Suprapubic skin (tissue), 4 donors: ENCODE measurements around the gene CPT1A. TPM values are rescaled to one million over a fixed set of nuclear protein-coding genes. Genes with fewer than 3 reads are reported as not detected.
"Not testable (repeated sequence)": the region's sequence is repeated elsewhere in the genome, so short reads cannot be mapped to it uniquely, and the experiment has no call there.

Experiments
- DNase-seq, 2 donors: peaks; one replicate each; pipeline ENCODE4 v3.0.0-alpha.2; 2019; ENCODE audit warnings: low spot score in 2 of 2
- H3K27ac ChIP-seq: fragments of 200-600 bp; sonication (generic); one replicate; pipeline ENCODE4 v1.5.1; 2019
- H3K27me3 ChIP-seq: fragments of 200-600 bp; sonication (generic); one replicate; pipeline ENCODE4 v1.5.1; 2019
- H3K36me3 ChIP-seq: fragments of 200-600 bp; sonication (generic); one replicate; pipeline ENCODE4 v1.5.1; 2019
- H3K4me1 ChIP-seq: fragments of 200-600 bp; sonication (generic); one replicate; pipeline ENCODE4 v1.5.1; 2019
- H3K4me3 ChIP-seq: fragments of 200-600 bp; sonication (generic); one replicate; pipeline ENCODE4 v1.5.1; 2019; ENCODE audit warnings: mild to moderate bottlenecking
- H3K9me3 ChIP-seq: fragments of 200-600 bp; sonication (generic); one replicate; pipeline ENCODE4 v1.5.1; 2019
- EP300 ChIP-seq: sonication (generic); formaldehyde crosslinking; IDR thresholded peaks from one replicate; pipeline ENCODE4 v1.6.1; 2017; ENCODE audit warnings: antibody characterized with exemption
- POLR2A ChIP-seq, 2 donors: fragments of 450-650 bp; IDR thresholded peaks; one replicate each; pipeline ENCODE4 v1.6.1; 2017; ENCODE audit warnings: antibody characterized with exemption in 2 of 2, mild to moderate bottlenecking in 2 of 2, moderate library complexity in 2 of 2
- POLR2AphosphoS5 ChIP-seq, 3 donors: sonication (generic); formaldehyde crosslinking; IDR thresholded peaks; one replicate each; pipeline ENCODE4 v1.6.1; 2017; ENCODE audit warnings: antibody characterized with exemption in 3 of 3
- WGBS: methylation state at CpG from one replicate; pipeline ENCODE4 v1.1.5; 2018; 5-methylcytosine and 5-hydroxymethylcytosine counted together
- total RNA-seq, 4 donors: library from RNA; depleted of rRNA; stranded (reverse); fragments of >200 nt; gene quantifications; one replicate each; pipeline ENCODE4 v1.1.0, GENCODE V29; 2016
- TF ChIP-seq, protein P1 (sequence below), 2 donors: fragments of 200-600 bp in 1 of 2; fragments of 450-650 bp in 1 of 2; sonication (generic) in 1 of 2; IDR thresholded peaks; one replicate each; pipeline ENCODE4 v1.5.1; 2016 to 2019; ENCODE audit warnings: antibody characterized with exemption in 2 of 2, mild to moderate bottlenecking in 1 of 2, moderate library complexity in 1 of 2

The CPT1A gene
- total RNA-seq, 4 donors from 2014 or later: 18.5 to 125 (median 38.3) TPM

GRCh38 chr11:68857037-68857586, 15.4 kb upstream of the CPT1A start:
- WGBS: 77% methylated on average over 8 of the region's 8 CpGs
- Histone ChIP-seq H3K9me3 (no peaks in the 10 kb centered on the region), H3K4me1 (peaks cover 19% of the 10 kb centered on the region), H3K27me3 (peaks cover 15% of the 10 kb centered on the region), H3K36me3 (no peaks in the 10 kb centered on the region), H3K27ac (no peak overlapping the region), H3K4me3 (no peak overlapping the region)
- TF ChIP-seq POLR2AphosphoS5 (IDR thresholded peaks at IDR 0.05): no peak
- no peak for TF ChIP-seq POLR2A (IDR thresholded peaks at IDR 0.05)
- TF ChIP-seq, protein P1, sequence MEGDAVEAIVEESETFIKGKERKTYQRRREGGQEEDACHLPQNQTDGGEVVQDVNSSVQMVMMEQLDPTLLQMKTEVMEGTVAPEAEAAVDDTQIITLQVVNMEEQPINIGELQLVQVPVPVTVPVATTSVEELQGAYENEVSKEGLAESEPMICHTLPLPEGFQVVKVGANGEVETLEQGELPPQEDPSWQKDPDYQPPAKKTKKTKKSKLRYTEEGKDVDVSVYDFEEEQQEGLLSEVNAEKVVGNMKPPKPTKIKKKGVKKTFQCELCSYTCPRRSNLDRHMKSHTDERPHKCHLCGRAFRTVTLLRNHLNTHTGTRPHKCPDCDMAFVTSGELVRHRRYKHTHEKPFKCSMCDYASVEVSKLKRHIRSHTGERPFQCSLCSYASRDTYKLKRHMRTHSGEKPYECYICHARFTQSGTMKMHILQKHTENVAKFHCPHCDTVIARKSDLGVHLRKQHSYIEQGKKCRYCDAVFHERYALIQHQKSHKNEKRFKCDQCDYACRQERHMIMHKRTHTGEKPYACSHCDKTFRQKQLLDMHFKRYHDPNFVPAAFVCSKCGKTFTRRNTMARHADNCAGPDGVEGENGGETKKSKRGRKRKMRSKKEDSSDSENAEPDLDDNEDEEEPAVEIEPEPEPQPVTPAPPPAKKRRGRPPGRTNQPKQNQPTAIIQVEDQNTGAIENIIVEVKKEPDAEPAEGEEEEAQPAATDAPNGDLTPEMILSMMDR (IDR thresholded peaks at IDR 0.05): no peak
- no peak for TF ChIP-seq EP300
- no peak for DNase-seq

GRCh38 chr11:68856425-68857030, 14.8 kb upstream of the CPT1A start:
- peaks cover 19% of the 10 kb centered on the region for H3K4me1 ChIP-seq
- H3K36me3 ChIP-seq, H3K4me3 ChIP-seq, DNase-seq, H3K27ac ChIP-seq, H3K9me3 ChIP-seq: not testable (repeated sequence)
- 91% methylated on average over 21 of the region's 21 CpGs for WGBS
- peaks cover 15% of the 10 kb centered on the region for H3K27me3 ChIP-seq

GRCh38 chr11:68855205-68855981, 13.7 kb upstream of the CPT1A start:
- peaks cover 15% of the 10 kb centered on the region for H3K27me3 ChIP-seq
- 40% methylated on average over 15 of the region's 62 CpGs for WGBS
- no peaks in the 10 kb centered on the region for H3K36me3 ChIP-seq
- TF ChIP-seq, protein P1 (IDR thresholded peaks at IDR 0.05): peak in 1 of 2 donors; percentile 8
- no peak for TF ChIP-seq EP300
- peak overlapping the region; percentile 1 for H3K27ac ChIP-seq
- peak in 1 of 2 donors; percentile 70 for DNase-seq
- H3K4me1 ChIP-seq: peaks cover 19% of the 10 kb centered on the region
- H3K4me3 ChIP-seq: peak overlapping the region; percentile 47
- H3K9me3 ChIP-seq: no peaks in the 10 kb centered on the region

- Histone ChIP-seq H3K4me1 (peaks cover 19% of the 10 kb centered on the region), H3K36me3 (no peaks in the 10 kb centered on the region), H3K27me3 (peaks cover 15% of the 10 kb centered on the region), H3K27ac (no peak overlapping the region), H3K4me3 (peak overlapping the region; percentile 47), H3K9me3 (no peaks in the 10 kb centered on the region)
- WGBS: 20% methylated on average over 42 of the region's 42 CpGs
- no peak for TF ChIP-seq POLR2A (IDR thresholded peaks at IDR 0.05)
- TF ChIP-seq, protein P1 (IDR thresholded peaks at IDR 0.05): no peak
- no peak for TF ChIP-seq EP300
- no peak for TF ChIP-seq POLR2AphosphoS5 (IDR thresholded peaks at IDR 0.05)
- no peak for DNase-seq
Measured at GRCh38 chr11:68854273-68854958, 12.7 kb upstream of the CPT1A start.

DNA sequence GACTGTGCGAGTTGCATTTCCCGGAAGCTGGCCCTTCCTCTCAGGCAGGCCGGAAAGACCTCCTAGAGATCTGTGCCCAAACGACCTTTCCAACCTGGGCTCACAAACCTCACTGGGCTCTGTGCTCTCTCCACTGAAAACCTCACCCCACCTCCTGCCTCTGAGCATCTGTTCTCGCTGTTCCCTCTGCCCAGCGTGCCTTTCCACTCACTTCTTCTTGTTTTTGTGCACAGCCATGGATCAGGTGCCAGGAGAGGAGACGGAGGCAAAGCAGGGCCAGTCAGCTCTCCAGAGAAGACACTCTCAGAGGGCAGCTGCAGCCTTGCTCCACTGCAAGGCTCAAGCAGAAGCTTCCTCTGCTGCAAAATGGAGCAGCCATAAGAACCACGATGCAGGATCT, 10.9 kb upstream of the CPT1A start:
- Histone ChIP-seq H3K27me3 (peaks cover 15% of the 10 kb centered on the region), H3K4me1 (peaks cover 19% of the 10 kb centered on the region), H3K27ac (no peak overlapping the region), H3K4me3 (no peak overlapping the region), H3K36me3 (no peaks in the 10 kb centered on the region), H3K9me3 (no peaks in the 10 kb centered on the region)
- WGBS: 88% methylated on average over 8 of the region's 8 CpGs
- no peak for TF ChIP-seq POLR2AphosphoS5 (IDR thresholded peaks at IDR 0.05)
- TF ChIP-seq POLR2A (IDR thresholded peaks at IDR 0.05): no peak
- no peak for TF ChIP-seq EP300
- TF ChIP-seq, protein P1 (IDR thresholded peaks at IDR 0.05): no peak
- no peak for DNase-seq
